Muscle of leg (tissue), 11 donors: Measurements from ENCODE around the gene L3MBTL4. TPM values are rescaled to one million over a fixed set of nuclear protein-coding genes. Genes with fewer than 3 reads are reported as not detected.
A peak's percentile ranks its signal among the peaks of the same experiment; 100 is the strongest.
"Not testable (repeated sequence)": the region's sequence is repeated elsewhere in the genome, so short reads cannot be mapped to it uniquely, and the experiment has no call there.

Experiments
- DNase-seq: peaks from one replicate; pipeline ENCODE4 v3.0.0; 2013
- H3K27ac ChIP-seq: one replicate; pipeline ENCODE4 v1.5.1; 2013; ENCODE audit warnings: mild to moderate bottlenecking, low read length, control low read depth
- H3K27me3 ChIP-seq: one replicate; pipeline ENCODE4 v1.6.1; 2013; ENCODE audit warnings: low read length; ENCODE audit not compliant: control insufficient read depth, insufficient read depth
- H3K36me3 ChIP-seq: one replicate; pipeline ENCODE4 v1.6.1; 2013; ENCODE audit warnings: low read length; ENCODE audit not compliant: control insufficient read depth, insufficient read depth
- H3K4me1 ChIP-seq: one replicate; pipeline ENCODE4 v1.6.1; 2013; ENCODE audit warnings: low read length; ENCODE audit not compliant: control insufficient read depth, insufficient read depth
- H3K4me3 ChIP-seq: one replicate; pipeline ENCODE4 v1.5.1; 2013; ENCODE audit warnings: low read length, control low read depth
- H3K9me3 ChIP-seq: replicated peaks from 2 replicates; pipeline ENCODE4 v1.6.1; 2013; ENCODE audit warnings: low read depth, low read length; ENCODE audit not compliant: control insufficient read depth
- WGBS: methylation state at CpG from one replicate; pipeline ENCODE4 v1.1.5; 2013; ENCODE audit warnings: missing lambda C conversion rate; ENCODE audit not compliant: insufficient coverage; 5-methylcytosine and 5-hydroxymethylcytosine counted together
- polyA plus RNA-seq, 8 donors: library from polyadenylated mRNA; unstranded; fragments of 120-200 nt; gene quantifications; one replicate each; pipeline versions ENCODE4 v1.2.1 to v1.2.3, GENCODE V29; 2013; ENCODE audit warnings: inconsistent platforms in 1 of 8, low replicate concordance in 1 of 8; ENCODE audit not compliant: insufficient read length in 8 of 8, insufficient read depth in 1 of 8
- total RNA-seq: library from RNA; stranded (reverse); fragments of 120-200 nt; gene quantifications from one replicate; pipeline ENCODE4 v1.2.4, GENCODE V29; 2013

Gene L3MBTL4
- total and polyA plus RNA-seq, 9 donors: 0.78 to 4.2 (median 1.4) TPM

- Histone ChIP-seq H3K36me3 (no peaks in the 10 kb centered on the region), H3K27ac (no peak overlapping the region), H3K4me3 (no peak overlapping the region), H3K27me3 (no peaks in the 10 kb centered on the region), H3K4me1 (no peaks in the 10 kb centered on the region), H3K9me3 (no peaks in the 10 kb centered on the region)
- DNase-seq: no peak
Observed at GRCh38 chr18:6204476-6204875, 210.2 kb downstream of the L3MBTL4 start.

GRCh38 chr18:6203791-6204190, 210.9 kb downstream of the L3MBTL4 start:
- H3K4me1 ChIP-seq: no peaks in the 10 kb centered on the region
- no peaks in the 10 kb centered on the region for H3K36me3 ChIP-seq
- no peaks in the 10 kb centered on the region for H3K27me3 ChIP-seq
- 90% methylated on average over 3 of the region's 3 CpGs for WGBS
- no peak overlapping the region for H3K27ac ChIP-seq
- H3K4me3 ChIP-seq: no peak overlapping the region
- DNase-seq: peak; percentile 7
- no peaks in the 10 kb centered on the region for H3K9me3 ChIP-seq

GRCh38 chr18:6202861-6203260, 211.8 kb downstream of the L3MBTL4 start:
- no peak for DNase-seq
- no peaks in the 10 kb centered on the region for H3K4me1 ChIP-seq
- WGBS: no CpG with 5 or more reads among the region's 1 CpG

GRCh38 chr18:6200204-6200774, 214.4 kb downstream of the L3MBTL4 start:
- no peaks in the 10 kb centered on the region for H3K4me1 ChIP-seq
- no peaks in the 10 kb centered on the region for H3K36me3 ChIP-seq
- no peak for DNase-seq
- no peak overlapping the region for H3K27ac ChIP-seq
- no peaks in the 10 kb centered on the region for H3K27me3 ChIP-seq
- H3K9me3 ChIP-seq: no peaks in the 10 kb centered on the region
- no peak overlapping the region for H3K4me3 ChIP-seq
- 80% methylated on average over 1 of the region's 4 CpGs for WGBS

More at GRCh38 chr18:6202861-6203260, 211.8 kb downstream of the L3MBTL4 start:
- H3K9me3 ChIP-seq: no peaks in the 10 kb centered on the region
- H3K36me3 ChIP-seq: no peaks in the 10 kb centered on the region
- H3K4me3 ChIP-seq: no peak overlapping the region
- H3K27ac ChIP-seq: no peak overlapping the region
- no peaks in the 10 kb centered on the region for H3K27me3 ChIP-seq

- Histone ChIP-seq H3K4me3 (no peak overlapping the region), H3K4me1 (no peaks in the 10 kb centered on the region), H3K9me3 (no peaks in the 10 kb centered on the region), H3K27ac (no peak overlapping the region), H3K36me3 (no peaks in the 10 kb centered on the region), H3K27me3 (no peaks in the 10 kb centered on the region)
- no peak for DNase-seq
- 100% methylated on average over 1 of the region's 1 CpG for WGBS
Observed at GRCh38 chr18:6199777-6200176, 214.9 kb downstream of the L3MBTL4 start.

GRCh38 chr18:6198585-6198984, 216.1 kb downstream of the L3MBTL4 start:
- Histone ChIP-seq H3K27me3 (no peaks in the 10 kb centered on the region), H3K4me1 (no peaks in the 10 kb centered on the region), H3K36me3 (no peaks in the 10 kb centered on the region), H3K4me3 (no peak overlapping the region), H3K9me3 (no peaks in the 10 kb centered on the region), H3K27ac (no peak overlapping the region)
- DNase-seq: no peak
- no CpG with 5 or more reads among the region's 1 CpG for WGBS

GRCh38 chr18:6194640-6195039, 220.1 kb downstream of the L3MBTL4 start:
- Histone ChIP-seq H3K27me3 (no peaks in the 10 kb centered on the region), H3K27ac (no peak overlapping the region), H3K4me1 (no peaks in the 10 kb centered on the region), H3K4me3 (no peak overlapping the region), H3K36me3 (no peaks in the 10 kb centered on the region), H3K9me3 (peaks cover 8% of the 10 kb centered on the region)
- no peak for DNase-seq
- 100% methylated on average over 1 of the region's 2 CpGs for WGBS

GRCh38 chr18:6185782-6186181, 228.9 kb downstream of the L3MBTL4 start:
- not testable (repeated sequence) for H3K4me3 ChIP-seq, H3K36me3 ChIP-seq, H3K27ac ChIP-seq, H3K27me3 ChIP-seq, H3K4me1 ChIP-seq, H3K9me3 ChIP-seq, DNase-seq
- no CpG with 5 or more reads among the region's 3 CpGs for WGBS

- no peaks in the 10 kb centered on the region for H3K36me3 ChIP-seq
- H3K27me3 ChIP-seq: no peaks in the 10 kb centered on the region
- no peak for DNase-seq
- no CpG with 5 or more reads among the region's 8 CpGs for WGBS
- H3K4me1 ChIP-seq: no peaks in the 10 kb centered on the region
- H3K4me3 ChIP-seq: no peak overlapping the region
- no peaks in the 10 kb centered on the region for H3K9me3 ChIP-seq
- H3K27ac ChIP-seq: no peak overlapping the region
Observed at GRCh38 chr18:6174983-6175745, 239.5 kb downstream of the L3MBTL4 start.

GRCh38 chr18:6170604-6171003, 244.1 kb downstream of the L3MBTL4 start:
- DNase-seq: no peak

More at GRCh38 chr18:6170604-6171003, 244.1 kb downstream of the L3MBTL4 start:
- H3K36me3 ChIP-seq: no peaks in the 10 kb centered on the region
- H3K4me1 ChIP-seq: no peaks in the 10 kb centered on the region
- H3K27me3 ChIP-seq: no peaks in the 10 kb centered on the region
- no peak overlapping the region for H3K4me3 ChIP-seq
- no peaks in the 10 kb centered on the region for H3K9me3 ChIP-seq
- no peak overlapping the region for H3K27ac ChIP-seq
- 95% methylated on average over 4 of the region's 7 CpGs for WGBS
